Central memory CD8-positive, alpha-beta T cell (primary cell): ENCODE measurements around the gene DTWD2.

Experiments used
- ATAC-seq: fragments of 150-1000 bp; cut with Tn5 transposase; replicated peaks from 2 replicates; pipeline ENCODE4 v1.10.0; 2022; ENCODE audit warnings: mild to moderate bottlenecking, moderate FRiP score, moderate number of reproducible peaks; ENCODE audit not compliant: poor library complexity, severe bottlenecking; ENCODE audit errors: extremely low read depth
- DNase-seq, 2 donors: peaks; one replicate each; pipeline ENCODE4 v3.0.0; 2021; ENCODE audit warnings: low spot score in 2 of 2
- H3K27ac Mint-ChIP-seq: one replicate; pipeline ENCODE4 v1.8.0; 2022; ENCODE audit warnings: low read depth, mild to moderate bottlenecking, moderate library complexity, mixed read lengths
- H3K27me3 Mint-ChIP-seq: one replicate; pipeline ENCODE4 v1.8.0; 2022; ENCODE audit warnings: mixed read lengths
- H3K36me3 Mint-ChIP-seq: one replicate; pipeline ENCODE4 v1.8.0; 2022; ENCODE audit warnings: mild to moderate bottlenecking, moderate library complexity, mixed read lengths; ENCODE audit not compliant: insufficient read depth
- H3K4me1 Mint-ChIP-seq: one replicate; pipeline ENCODE4 v1.8.0; 2022; ENCODE audit warnings: mixed read lengths
- H3K4me3 Mint-ChIP-seq: one replicate; pipeline ENCODE4 v1.8.0; 2022; ENCODE audit warnings: mild to moderate bottlenecking, moderate library complexity, mixed read lengths
- H3K9me3 Mint-ChIP-seq: one replicate; pipeline ENCODE4 v1.8.0; 2022; ENCODE audit warnings: mixed read lengths

Gene DTWD2

GRCh38 chr5:118818604-118819003 is 169.7 kb downstream of the DTWD2 start:
- no peak for ATAC-seq
- DNase-seq, result no peak
- Mint-ChIP-seq H3K9me3 (no peaks in the 10 kb centered on the region), H3K4me1 (no peaks in the 10 kb centered on the region), H3K4me3 (no peak overlapping the region), H3K27ac (no peak overlapping the region), H3K27me3 (no peaks in the 10 kb centered on the region), H3K36me3 (no peaks in the 10 kb centered on the region)

GRCh38 chr5:118808441-118808840 is 179.9 kb downstream of the DTWD2 start:
- H3K4me1 Mint-ChIP-seq, result no peaks in the 10 kb centered on the region
- no peak overlapping the region for H3K4me3 Mint-ChIP-seq
- no peaks in the 10 kb centered on the region for H3K27me3 Mint-ChIP-seq
- no peak for DNase-seq
- peaks cover 9% of the 10 kb centered on the region for H3K9me3 Mint-ChIP-seq
- no peak for ATAC-seq
- H3K27ac Mint-ChIP-seq, result no peak overlapping the region
- H3K36me3 Mint-ChIP-seq, result no peaks in the 10 kb centered on the region

- Mint-ChIP-seq H3K27ac (no peak overlapping the region), H3K36me3 (no peaks in the 10 kb centered on the region), H3K9me3 (peaks cover 9% of the 10 kb centered on the region), H3K4me1 (no peaks in the 10 kb centered on the region), H3K27me3 (no peaks in the 10 kb centered on the region), H3K4me3 (no peak overlapping the region)
- ATAC-seq, result no peak
- DNase-seq, result no peak
These were observed 181.8 kb downstream of the DTWD2 start for GRCh38 chr5:118806571-118806970.

GRCh38 chr5:118802335-118802734 is 186.0 kb downstream of the DTWD2 start:
- no peak overlapping the region for H3K4me3 Mint-ChIP-seq
- H3K27me3 Mint-ChIP-seq, result no peaks in the 10 kb centered on the region
- DNase-seq (no peak), ATAC-seq (no peak)
- no peak overlapping the region for H3K27ac Mint-ChIP-seq
- H3K4me1 Mint-ChIP-seq, result no peaks in the 10 kb centered on the region
- no peaks in the 10 kb centered on the region for H3K36me3 Mint-ChIP-seq
- no peaks in the 10 kb centered on the region for H3K9me3 Mint-ChIP-seq

- ATAC-seq (no peak), DNase-seq (no peak)
- Mint-ChIP-seq H3K4me1 (no peaks in the 10 kb centered on the region), H3K36me3 (no peaks in the 10 kb centered on the region), H3K4me3 (no peak overlapping the region), H3K9me3 (no peaks in the 10 kb centered on the region), H3K27ac (no peak overlapping the region), H3K27me3 (no peaks in the 10 kb centered on the region)
These were observed 192.3 kb downstream of the DTWD2 start for GRCh38 chr5:118796081-118796480.

- ATAC-seq (no peak), DNase-seq (no peak)
- no peaks in the 10 kb centered on the region for H3K9me3 Mint-ChIP-seq
These were observed 194.1 kb downstream of the DTWD2 start for GRCh38 chr5:118794281-118794680.

GRCh38 chr5:118793652-118794051 is 194.7 kb downstream of the DTWD2 start:
- no peak for ATAC-seq
- peaks cover 2% of the 10 kb centered on the region for H3K36me3 Mint-ChIP-seq

More at GRCh38 chr5:118794281-118794680, 194.1 kb downstream of the DTWD2 start:
- peaks cover 2% of the 10 kb centered on the region for H3K36me3 Mint-ChIP-seq
- no peaks in the 10 kb centered on the region for H3K27me3 Mint-ChIP-seq
- H3K4me3 Mint-ChIP-seq, result no peak overlapping the region
- no peak overlapping the region for H3K27ac Mint-ChIP-seq
- H3K4me1 Mint-ChIP-seq, result no peaks in the 10 kb centered on the region

GRCh38 chr5:118793091-118793490 is 195.3 kb downstream of the DTWD2 start:
- H3K27me3 Mint-ChIP-seq, result peaks cover 9% of the 10 kb centered on the region

More at GRCh38 chr5:118793652-118794051, 194.7 kb downstream of the DTWD2 start:
- H3K27ac Mint-ChIP-seq, result no peak overlapping the region
- no peak overlapping the region for H3K4me3 Mint-ChIP-seq
- DNase-seq, result no peak
- H3K9me3 Mint-ChIP-seq, result no peaks in the 10 kb centered on the region
- peaks cover 3% of the 10 kb centered on the region for H3K27me3 Mint-ChIP-seq
- H3K4me1 Mint-ChIP-seq, result no peaks in the 10 kb centered on the region

GRCh38 chr5:118791926-118792734 is 196.2 kb downstream of the DTWD2 start:
- no peaks in the 10 kb centered on the region for H3K9me3 Mint-ChIP-seq
- H3K27me3 Mint-ChIP-seq, result peaks cover 11% of the 10 kb centered on the region
- no peak for DNase-seq
- no peaks in the 10 kb centered on the region for H3K4me1 Mint-ChIP-seq
- H3K4me3 Mint-ChIP-seq, result no peak overlapping the region
- H3K36me3 Mint-ChIP-seq, result peaks cover 2% of the 10 kb centered on the region
- no peak for ATAC-seq
- no peak overlapping the region for H3K27ac Mint-ChIP-seq

More at GRCh38 chr5:118793091-118793490, 195.3 kb downstream of the DTWD2 start:
- Mint-ChIP-seq H3K9me3 (no peaks in the 10 kb centered on the region), H3K27ac (no peak overlapping the region), H3K4me3 (no peak overlapping the region), H3K4me1 (no peaks in the 10 kb centered on the region), H3K36me3 (peaks cover 2% of the 10 kb centered on the region)
- ATAC-seq, result no peak
- DNase-seq, result no peak

GRCh38 chr5:118789366-118789765 is 199.0 kb downstream of the DTWD2 start:
- ATAC-seq (no peak), DNase-seq (no peak)
- Mint-ChIP-seq H3K27me3 (peaks cover 11% of the 10 kb centered on the region), H3K27ac (no peak overlapping the region), H3K4me1 (no peaks in the 10 kb centered on the region), H3K9me3 (no peaks in the 10 kb centered on the region), H3K36me3 (peaks cover 2% of the 10 kb centered on the region), H3K4me3 (no peak overlapping the region)

GRCh38 chr5:118788351-118788750 is 200.0 kb downstream of the DTWD2 start:
- Mint-ChIP-seq H3K27ac (no peak overlapping the region), H3K9me3 (no peaks in the 10 kb centered on the region), H3K4me3 (no peak overlapping the region), H3K4me1 (no peaks in the 10 kb centered on the region), H3K36me3 (peaks cover 2% of the 10 kb centered on the region), H3K27me3 (peaks cover 11% of the 10 kb centered on the region)
- ATAC-seq (no peak), DNase-seq (no peak)
